PC-3 (cell line): Measurements from ENCODE around the gene MAST2.

Experiments used
- CTCF ChIP-seq: fragments of 300-600 bp; sonication (generic); conservative IDR thresholded peaks from 2 replicates; pipeline ENCODE4 v1.5.1; 2017; ENCODE audit warnings: antibody characterized with exemption, low read depth, mild to moderate bottlenecking, low read length
- EZH2 ChIP-seq: fragments of 300-600 bp; sonication (generic); IDR thresholded peaks from one replicate; pipeline ENCODE4 v1.6.1; 2017; ENCODE audit warnings: antibody characterized with exemption, mild to moderate bottlenecking, low read length; ENCODE audit not compliant: unreplicated experiment
- EZH2phosphoT487 ChIP-seq: fragments of 300-600 bp; sonication (generic); IDR thresholded peaks from 2 replicates; pipeline ENCODE4 v1.6.1; 2018; ENCODE audit warnings: mild to moderate bottlenecking, antibody characterized with exemption, low read length, borderline replicate concordance

GRCh38 chr1:45957684-45958083 is 154.3 kb downstream of the MAST2 start:
- no peak for TF ChIP-seq CTCF
- TF ChIP-seq EZH2phosphoT487, result no peak
- no peak for TF ChIP-seq EZH2
